Measurements from ENCODE around the gene SEPHS2. TPM values are rescaled to one million over a fixed set of nuclear protein-coding genes. Genes with fewer than 3 reads are reported as not detected.

SEPHS2 gene, protein sequence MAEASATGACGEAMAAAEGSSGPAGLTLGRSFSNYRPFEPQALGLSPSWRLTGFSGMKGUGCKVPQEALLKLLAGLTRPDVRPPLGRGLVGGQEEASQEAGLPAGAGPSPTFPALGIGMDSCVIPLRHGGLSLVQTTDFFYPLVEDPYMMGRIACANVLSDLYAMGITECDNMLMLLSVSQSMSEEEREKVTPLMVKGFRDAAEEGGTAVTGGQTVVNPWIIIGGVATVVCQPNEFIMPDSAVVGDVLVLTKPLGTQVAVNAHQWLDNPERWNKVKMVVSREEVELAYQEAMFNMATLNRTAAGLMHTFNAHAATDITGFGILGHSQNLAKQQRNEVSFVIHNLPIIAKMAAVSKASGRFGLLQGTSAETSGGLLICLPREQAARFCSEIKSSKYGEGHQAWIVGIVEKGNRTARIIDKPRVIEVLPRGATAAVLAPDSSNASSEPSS
- 14.0 and 19.6 TPM in 2 replicates for total RNA-seq
- 51.9 and 55.3 TPM in 2 replicates for polyA plus RNA-seq

GRCh38 chr16:30445408-30446202 is at the start of gene SEPHS2:
Gene SEPHS2, minus strand, starts transcription at chr16:30445874. Its CDS starts 147 bp downstream, at chr16:30445727.
- peak; percentile 96 to 99 for DNase-seq (ENCODE audit: low read depth in 1 of 2, low spot score in 1 of 2)
- Histone ChIP-seq H3K9me3 (ENCODE audit: low read depth) (no peaks in the 10 kb centered on the region), H3K27ac (peak within 1 kb of the TSS; percentile 93), H3K36me3 (peaks cover 4% of the 10 kb centered on the region), H3K4me1 (ENCODE audit: low read depth) (no peaks in the 10 kb centered on the region), H3K27me3 (no peaks in the 10 kb centered on the region), H3K4me3 (peak within 1 kb of the TSS; percentile 85)
- peak; percentile 48 for TF ChIP-seq CTCF (IDR thresholded peaks at IDR 0.05; ENCODE audit: low read depth, low read length)

GRCh38 chr16:30494709-30495108 is 49.0 kb upstream of the SEPHS2 start:
- Histone ChIP-seq H3K9me3 (ENCODE audit: low read depth) (no peaks in the 10 kb centered on the region), H3K27ac (no peak overlapping the region), H3K4me1 (ENCODE audit: low read depth) (no peaks in the 10 kb centered on the region), H3K36me3 (no peaks in the 10 kb centered on the region), H3K4me3 (no peak overlapping the region), H3K27me3 (no peaks in the 10 kb centered on the region)
- no peak for TF ChIP-seq CTCF (IDR thresholded peaks at IDR 0.05; ENCODE audit: low read depth, low read length)
- no peak for DNase-seq (ENCODE audit: low read depth in 1 of 2, low spot score in 1 of 2)

- Histone ChIP-seq H3K4me1 (ENCODE audit: low read depth) (no peaks in the 10 kb centered on the region), H3K9me3 (ENCODE audit: low read depth) (no peaks in the 10 kb centered on the region), H3K36me3 (no peaks in the 10 kb centered on the region), H3K4me3 (no peak overlapping the region), H3K27ac (no peak overlapping the region), H3K27me3 (no peaks in the 10 kb centered on the region)
- DNase-seq (ENCODE audit: low read depth in 1 of 2, low spot score in 1 of 2), result no peak
- TF ChIP-seq CTCF (IDR thresholded peaks at IDR 0.05; ENCODE audit: low read depth, low read length), result no peak
These were observed 48.3 kb upstream of the SEPHS2 start for GRCh38 chr16:30493941-30494488.

GRCh38 chr16:30491744-30492308 is 46.2 kb upstream of the SEPHS2 start:
- H3K4me3 ChIP-seq, result no peak overlapping the region
- H3K9me3 ChIP-seq (ENCODE audit: low read depth), result no peaks in the 10 kb centered on the region
- no peaks in the 10 kb centered on the region for H3K27me3 ChIP-seq
- no peak overlapping the region for H3K27ac ChIP-seq
- peak in 1 of 2 donors; percentile 77 for DNase-seq (ENCODE audit: low read depth in 1 of 2, low spot score in 1 of 2)
- H3K4me1 ChIP-seq (ENCODE audit: low read depth), result no peaks in the 10 kb centered on the region
- H3K36me3 ChIP-seq, result no peaks in the 10 kb centered on the region
- TF ChIP-seq CTCF (IDR thresholded peaks at IDR 0.05; ENCODE audit: low read depth, low read length), result no peak

DNA sequence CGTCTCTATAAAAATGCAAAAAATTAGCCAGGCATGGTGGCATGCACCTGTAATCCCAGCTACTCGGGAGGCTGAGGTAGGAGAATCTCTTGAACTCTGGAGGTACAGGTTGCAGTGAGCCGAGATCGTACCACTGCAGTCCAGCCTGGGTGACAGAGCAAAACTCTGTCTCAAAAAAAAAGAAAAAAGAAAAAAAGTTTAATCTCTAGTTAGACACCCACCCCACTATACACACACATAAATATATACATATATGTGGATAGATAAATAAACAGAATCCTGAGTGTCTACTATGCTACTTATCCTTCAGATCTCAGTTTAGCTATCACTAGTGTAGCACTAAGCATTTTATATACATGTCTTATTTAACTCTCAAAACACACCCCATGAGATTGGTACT is 45.6 kb upstream of the SEPHS2 start:
- no peak for TF ChIP-seq CTCF (IDR thresholded peaks at IDR 0.05; ENCODE audit: low read depth, low read length)
- Histone ChIP-seq H3K4me1 (ENCODE audit: low read depth) (no peaks in the 10 kb centered on the region), H3K27me3 (no peaks in the 10 kb centered on the region), H3K4me3 (no peak overlapping the region), H3K9me3 (ENCODE audit: low read depth) (no peaks in the 10 kb centered on the region), H3K36me3 (no peaks in the 10 kb centered on the region), H3K27ac (no peak overlapping the region)
- no peak for DNase-seq (ENCODE audit: low read depth in 1 of 2, low spot score in 1 of 2)

Data from cardiac muscle cell (in vitro differentiated cells and primary cell).